Cardiac fibroblast (primary cell): ENCODE measurements around the gene SPPL2B.
A peak's percentile ranks its signal among the peaks of the same experiment; 100 is the strongest.

Experiments used
- DNase-seq, 2 donors: peaks; one replicate each; pipeline versions ENCODE4 v3.0.0 to v3.0.0-alpha.2; 2010; ENCODE audit warnings: low read depth in 2 of 2
- H3K4me3 ChIP-seq, 2 donors: replicated peaks in 1 of 2; 1 replicate in 1 of 2; 2 replicates in 1 of 2; pipeline ENCODE4 v1.5.1; 2011; ENCODE audit warnings: low read depth in 2 of 2, low read length in 2 of 2, mild to moderate bottlenecking in 2 of 2, moderate library complexity in 1 of 2
- TF ChIP-seq, protein P1 (sequence below): IDR thresholded peaks from one replicate; pipeline ENCODE4 v1.5.1; 2011; ENCODE audit warnings: low read depth, mild to moderate bottlenecking, low read length, inconsistent platforms

SPPL2B gene

DNA sequence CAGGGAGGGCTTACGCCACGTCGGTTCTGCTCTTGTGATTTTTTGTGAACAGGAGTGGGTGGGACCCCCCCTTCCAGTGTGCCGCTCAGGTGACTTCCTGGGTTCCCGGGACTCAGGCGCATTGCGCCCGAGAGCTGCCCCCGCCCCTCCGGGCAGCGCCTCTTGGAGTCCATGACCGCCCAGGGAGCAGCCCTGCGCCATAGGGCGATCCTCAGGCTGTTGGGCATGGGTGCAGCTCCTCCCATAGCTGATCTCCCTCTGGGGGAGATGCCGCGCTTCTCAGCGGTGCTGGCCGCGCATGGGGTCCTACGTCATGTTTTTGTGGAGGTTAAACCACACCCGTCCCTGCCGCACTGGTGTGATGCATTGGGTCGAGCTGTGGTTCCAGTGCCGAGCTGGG lies 23.6 kb downstream of the SPPL2B start:
- TF ChIP-seq, protein P1, sequence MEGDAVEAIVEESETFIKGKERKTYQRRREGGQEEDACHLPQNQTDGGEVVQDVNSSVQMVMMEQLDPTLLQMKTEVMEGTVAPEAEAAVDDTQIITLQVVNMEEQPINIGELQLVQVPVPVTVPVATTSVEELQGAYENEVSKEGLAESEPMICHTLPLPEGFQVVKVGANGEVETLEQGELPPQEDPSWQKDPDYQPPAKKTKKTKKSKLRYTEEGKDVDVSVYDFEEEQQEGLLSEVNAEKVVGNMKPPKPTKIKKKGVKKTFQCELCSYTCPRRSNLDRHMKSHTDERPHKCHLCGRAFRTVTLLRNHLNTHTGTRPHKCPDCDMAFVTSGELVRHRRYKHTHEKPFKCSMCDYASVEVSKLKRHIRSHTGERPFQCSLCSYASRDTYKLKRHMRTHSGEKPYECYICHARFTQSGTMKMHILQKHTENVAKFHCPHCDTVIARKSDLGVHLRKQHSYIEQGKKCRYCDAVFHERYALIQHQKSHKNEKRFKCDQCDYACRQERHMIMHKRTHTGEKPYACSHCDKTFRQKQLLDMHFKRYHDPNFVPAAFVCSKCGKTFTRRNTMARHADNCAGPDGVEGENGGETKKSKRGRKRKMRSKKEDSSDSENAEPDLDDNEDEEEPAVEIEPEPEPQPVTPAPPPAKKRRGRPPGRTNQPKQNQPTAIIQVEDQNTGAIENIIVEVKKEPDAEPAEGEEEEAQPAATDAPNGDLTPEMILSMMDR = no peak
- no peak overlapping the region for H3K4me3 ChIP-seq
- no peak for DNase-seq

DNA sequence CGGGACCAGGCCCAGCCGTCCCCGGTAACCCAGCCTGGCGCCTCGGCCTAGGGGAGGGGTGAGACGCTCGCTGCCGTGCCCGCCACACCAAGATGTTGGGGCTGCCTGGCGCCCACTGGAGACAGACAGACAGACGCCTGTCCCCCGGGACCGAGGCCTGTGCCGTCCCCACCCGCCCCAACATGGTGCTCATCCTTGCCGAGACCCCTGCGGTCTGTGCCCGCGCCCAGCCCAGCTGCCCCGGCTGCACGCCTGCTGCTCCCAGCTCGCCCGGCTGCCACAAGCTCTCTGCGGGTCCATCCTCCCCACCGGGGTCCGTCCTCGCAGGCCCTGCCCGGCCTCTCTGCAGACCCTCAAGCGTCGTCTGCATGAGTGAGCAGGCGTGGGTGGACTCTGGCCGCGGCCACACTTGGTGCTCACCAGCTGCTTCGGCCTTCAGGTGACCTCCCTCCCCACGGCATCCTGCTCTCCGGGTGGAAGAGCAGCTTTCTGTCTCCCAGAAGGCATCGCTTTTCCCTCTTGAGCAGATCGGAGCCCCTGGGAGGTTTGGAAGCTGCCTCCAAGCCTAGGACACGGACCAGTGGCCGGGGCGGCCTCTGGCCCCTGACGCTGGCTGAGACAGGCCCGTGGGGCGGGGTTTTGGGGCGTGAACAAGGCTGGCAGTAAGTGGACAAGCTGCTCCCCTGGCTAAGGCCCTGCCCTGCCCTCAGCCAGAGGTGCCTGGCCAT lies 24.8 kb downstream of the SPPL2B start:
- no peak for DNase-seq
- no peak overlapping the region for H3K4me3 ChIP-seq
- TF ChIP-seq, protein P1 = no peak

DNA sequence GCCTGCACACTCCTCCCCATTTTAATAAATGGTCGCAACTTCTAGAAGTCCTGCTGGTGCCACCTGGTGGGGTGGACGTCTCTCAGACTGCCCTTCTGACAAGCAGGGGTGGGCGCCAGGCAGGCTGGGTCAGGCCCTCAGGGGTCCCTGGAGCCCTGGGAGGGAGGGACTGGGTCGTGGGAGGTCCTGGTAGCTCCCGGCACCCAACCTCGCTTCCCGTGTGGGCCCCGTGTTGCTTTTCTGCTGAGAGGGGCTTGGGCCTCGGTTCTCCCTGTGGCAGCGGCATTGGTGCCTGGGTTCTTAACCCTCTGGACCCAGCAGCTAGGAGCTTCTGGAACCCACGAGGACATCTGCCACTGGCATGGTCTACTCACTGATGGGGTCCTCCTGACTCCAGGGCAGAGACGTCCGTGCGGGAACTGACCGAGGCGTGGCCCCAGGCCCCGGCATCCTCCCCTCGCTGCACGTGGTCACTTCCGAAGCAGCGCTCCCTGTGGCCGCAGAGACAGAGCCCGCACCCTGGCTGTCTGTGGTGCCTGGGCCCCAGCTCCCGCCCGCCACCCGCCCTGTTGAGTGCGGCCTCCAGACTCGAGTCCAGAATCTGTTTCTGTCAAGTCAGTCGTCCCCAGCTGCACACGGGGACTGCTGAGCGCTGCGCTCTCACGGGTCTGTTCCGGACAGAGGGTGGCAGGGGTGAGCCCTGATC lies 25.6 kb downstream of the SPPL2B start:
- TF ChIP-seq, protein P1 = no peak
- no peak for DNase-seq
- H3K4me3 ChIP-seq = no peak overlapping the region

DNA sequence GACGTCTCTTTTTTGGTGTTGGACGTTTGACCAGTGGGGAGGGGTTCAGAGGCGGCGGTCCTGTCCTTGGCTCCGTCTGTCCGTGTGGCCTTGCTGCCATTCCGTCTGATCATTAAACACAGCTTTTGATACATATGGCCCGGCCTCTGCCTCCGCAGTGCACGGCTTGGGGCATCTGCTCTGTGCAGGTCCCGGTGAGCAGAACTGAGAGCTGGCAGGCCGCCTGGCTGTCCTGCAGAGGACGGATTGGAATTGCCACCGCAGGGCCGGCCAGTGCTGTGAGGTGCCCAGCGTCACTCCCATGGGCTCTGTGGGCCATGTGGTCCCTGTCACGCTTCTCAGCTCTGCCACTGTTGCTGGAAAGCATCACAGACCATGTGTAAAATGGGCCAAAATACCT lies 26.2 kb downstream of the SPPL2B start:
- TF ChIP-seq, protein P1 = no peak
- no peak for DNase-seq

DNA sequence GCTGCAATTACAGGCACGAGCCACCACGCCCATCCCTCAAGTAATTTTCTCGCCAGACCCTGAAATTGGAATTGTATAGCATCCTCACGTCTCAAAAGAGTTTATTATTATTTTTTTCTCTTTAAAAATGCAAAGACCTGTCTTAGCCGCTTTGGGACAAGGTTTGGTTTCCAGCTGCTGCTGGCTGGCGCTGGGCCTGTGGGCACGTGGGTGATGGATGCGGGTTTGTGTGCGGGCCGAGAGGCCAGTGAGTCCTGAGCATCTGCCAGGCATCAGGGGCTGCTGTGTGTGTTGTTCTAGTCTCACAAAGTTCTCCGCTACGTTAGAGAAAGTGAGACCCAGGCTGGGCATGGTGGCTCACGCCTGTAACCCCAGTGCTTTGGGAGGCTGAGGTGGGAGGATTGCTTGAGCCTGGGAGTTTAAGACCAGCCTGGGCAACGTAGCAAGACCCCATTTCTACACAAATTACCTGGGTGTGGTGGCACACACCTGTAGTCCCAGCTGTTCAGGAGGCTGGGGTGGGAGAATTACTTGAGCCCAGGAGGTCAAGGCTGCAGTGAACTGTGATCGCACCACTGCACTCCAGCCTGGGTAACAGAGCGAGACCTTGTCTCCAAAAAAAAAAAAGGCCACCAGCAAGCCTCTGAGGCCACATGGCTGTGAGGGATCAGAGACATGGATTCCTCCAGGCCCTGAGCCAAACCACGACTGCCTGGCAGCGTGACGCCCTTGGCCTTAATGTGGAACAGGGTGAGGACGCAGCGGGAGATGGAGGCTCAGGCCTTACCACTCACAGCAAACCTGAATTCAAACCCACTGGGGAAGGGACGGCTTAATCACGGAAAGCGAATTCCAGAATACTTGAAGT lies 26.9 kb downstream of the SPPL2B start:
- peak in 1 of 2 donors; percentile 23 for DNase-seq
- TF ChIP-seq, protein P1 = no peak
- no peak overlapping the region for H3K4me3 ChIP-seq

More for the DNA sequence above, 26.2 kb downstream of the SPPL2B start:
- H3K4me3 ChIP-seq = no peak overlapping the region

DNA sequence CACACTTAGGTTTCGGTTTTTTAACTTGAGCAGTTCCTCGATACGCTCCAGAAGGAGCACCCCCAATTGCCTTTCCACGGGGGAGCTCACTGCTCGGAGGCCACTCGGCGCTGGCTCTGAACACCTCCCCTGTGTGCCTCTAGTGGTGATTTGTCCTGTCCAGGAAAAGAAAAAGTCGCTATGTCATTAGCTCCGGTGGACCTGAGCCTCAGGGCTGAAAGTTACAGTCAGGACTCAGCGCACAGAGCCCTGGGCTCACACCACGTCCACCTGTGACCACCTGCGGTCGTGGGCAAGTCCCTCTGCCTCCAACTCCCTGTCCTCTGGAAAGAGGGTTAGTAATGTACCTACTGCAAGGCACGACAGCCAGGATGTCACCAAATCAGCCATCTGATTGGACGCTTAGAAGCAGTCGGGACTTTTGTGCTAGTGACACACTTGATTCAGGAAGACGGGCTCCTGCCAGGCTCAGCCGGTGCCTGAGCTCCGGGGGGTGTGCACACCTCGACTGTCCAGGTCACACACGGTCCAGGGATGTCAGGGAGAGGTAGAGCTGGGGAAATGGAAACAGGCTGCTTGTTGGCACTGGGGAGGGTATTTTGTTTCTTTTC lies 27.7 kb downstream of the SPPL2B start:
- H3K4me3 ChIP-seq = no peak overlapping the region
- DNase-seq = no peak
- TF ChIP-seq, protein P1 = no peak
